Spinal cord (tissue), 10 donors: Measurements from ENCODE around the gene MLLT1. TPM values are rescaled to one million over a fixed set of nuclear protein-coding genes. Genes with fewer than 3 reads are reported as not detected.
A peak's percentile ranks its signal among the peaks of the same experiment; 100 is the strongest.

Experiments used
- DNase-seq, 6 donors: peaks; one replicate each; pipeline versions ENCODE4 v3.0.0 to v3.0.0-alpha.2; 2013 to 2015; ENCODE audit warnings: low spot score in 6 of 6, low read depth in 4 of 6
- H3K27ac ChIP-seq: one replicate; pipeline ENCODE4 v1.5.1; 2013; ENCODE audit warnings: low read depth, low read length, control low read depth
- H3K27me3 ChIP-seq: one replicate; pipeline ENCODE4 v1.6.1; 2013; ENCODE audit warnings: low read length; ENCODE audit not compliant: control insufficient read depth, insufficient read depth
- H3K36me3 ChIP-seq: one replicate; pipeline ENCODE4 v1.6.1; 2013; ENCODE audit warnings: low read length; ENCODE audit not compliant: control insufficient read depth, insufficient read depth
- H3K4me1 ChIP-seq: one replicate; pipeline ENCODE4 v1.6.1; 2013; ENCODE audit warnings: low read length; ENCODE audit not compliant: control insufficient read depth, insufficient read depth
- H3K4me3 ChIP-seq: one replicate; pipeline ENCODE4 v1.5.1; 2013; ENCODE audit warnings: low read depth, low read length, control low read depth
- H3K9me3 ChIP-seq: one replicate; pipeline ENCODE4 v1.6.1; 2013; ENCODE audit warnings: low read length; ENCODE audit not compliant: control insufficient read depth, insufficient read depth
- WGBS: methylation state at CpG from one replicate; pipeline ENCODE4 v1.1.5; 2013; ENCODE audit warnings: missing lambda C conversion rate; ENCODE audit not compliant: insufficient coverage; 5-methylcytosine and 5-hydroxymethylcytosine counted together
- polyA plus RNA-seq, 2 donors: library from polyadenylated mRNA; unstranded; fragments of 120-200 nt; gene quantifications; one replicate each; pipeline ENCODE4 v1.2.1, GENCODE V29; 2013; ENCODE audit not compliant: insufficient read length in 2 of 2
- total RNA-seq, 2 donors: library from RNA; depleted of rRNA in 1 of 2; stranded (reverse); fragments of 120-200 nt in 1 of 2; fragments of >200 nt in 1 of 2; gene quantifications; one replicate each; pipeline versions ENCODE4 v1.2.3 to v1.2.4, GENCODE V29; 2013 to 2014
- donor health status: healthy.

Gene MLLT1
- total and polyA plus RNA-seq, 4 donors: 11.5 to 132 (median 80.5) TPM

DNA sequence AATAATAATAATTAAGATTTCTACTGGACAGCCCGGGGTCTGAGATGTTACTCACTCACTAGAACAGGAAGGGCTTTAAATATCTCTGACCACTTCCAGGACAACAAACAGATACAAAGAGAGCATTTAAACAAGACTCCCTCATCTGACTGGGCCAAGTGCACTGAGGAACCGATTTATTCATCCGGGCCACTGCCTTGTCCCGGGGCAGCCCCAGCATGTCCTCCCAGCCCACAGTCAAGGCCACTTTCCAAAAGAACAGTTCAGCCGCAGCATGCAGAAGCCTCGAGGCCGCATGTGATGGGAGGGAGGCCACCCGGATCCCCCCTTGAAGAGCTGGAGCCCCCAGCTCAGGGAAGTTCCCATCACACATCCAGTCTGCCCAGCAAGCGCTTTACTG is 30.5 kb downstream of the MLLT1 start:
- Histone ChIP-seq H3K36me3 (peaks cover 7% of the 10 kb centered on the region), H3K27me3 (no peaks in the 10 kb centered on the region), H3K27ac (peak overlapping the region; percentile 92), H3K4me3 (no peak overlapping the region), H3K9me3 (no peaks in the 10 kb centered on the region), H3K4me1 (peaks cover 15% of the 10 kb centered on the region)
- DNase-seq: peak in 2 of 6 donors; percentile 37 to 54
- WGBS: 46% methylated on average over 7 of the region's 9 CpGs

DNA sequence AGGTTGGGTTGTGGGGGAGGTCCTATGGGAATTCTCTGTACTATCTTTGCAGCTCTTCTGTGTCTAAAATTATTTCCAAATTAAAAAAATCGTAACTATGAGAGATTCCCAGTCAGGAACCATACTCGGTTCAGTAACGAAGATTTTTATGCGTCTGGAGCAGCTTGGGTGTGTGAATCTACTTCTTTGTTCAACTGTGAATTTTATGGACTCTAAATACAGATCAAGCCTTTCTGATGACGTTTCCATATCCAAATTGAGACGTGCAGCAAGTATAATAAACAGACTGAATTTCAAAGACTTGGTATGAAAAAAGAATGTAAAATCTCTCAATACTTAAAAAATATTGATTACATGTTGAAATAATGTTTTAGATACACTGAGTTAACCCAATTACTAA is 30.9 kb downstream of the MLLT1 start:
- no peak overlapping the region for H3K4me3 ChIP-seq
- no peaks in the 10 kb centered on the region for H3K9me3 ChIP-seq
- H3K27me3 ChIP-seq: no peaks in the 10 kb centered on the region
- peak overlapping the region; percentile 92 for H3K27ac ChIP-seq
- H3K4me1 ChIP-seq: peaks cover 13% of the 10 kb centered on the region
- H3K36me3 ChIP-seq: peaks cover 7% of the 10 kb centered on the region
- DNase-seq: no peak
- no CpG with 5 or more reads among the region's 6 CpGs for WGBS

DNA sequence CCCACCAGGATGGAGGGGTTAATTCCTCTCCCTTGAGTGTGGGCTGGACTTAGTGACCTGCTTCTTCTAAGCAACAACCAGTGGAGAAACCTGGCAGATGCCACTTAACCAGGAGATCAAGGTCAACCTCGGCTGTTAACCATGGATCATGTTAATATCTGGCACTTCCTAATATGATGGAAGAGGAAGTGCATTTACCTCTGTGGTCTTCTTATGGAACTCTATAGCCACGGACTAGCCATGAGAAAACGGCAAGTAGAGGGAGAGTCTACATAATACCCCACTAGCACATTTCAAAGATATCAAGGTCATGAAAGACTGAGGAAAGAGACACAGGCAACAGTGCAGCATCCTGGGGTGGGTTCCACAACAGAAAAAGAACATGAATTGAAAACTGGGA is 31.4 kb downstream of the MLLT1 start:
- no peak overlapping the region for H3K4me3 ChIP-seq
- no peak for DNase-seq
- peak overlapping the region; percentile 92 for H3K27ac ChIP-seq
- WGBS: 86% methylated on average over 1 of the region's 3 CpGs
- H3K36me3 ChIP-seq: peaks cover 7% of the 10 kb centered on the region
- H3K27me3 ChIP-seq: no peaks in the 10 kb centered on the region
- H3K9me3 ChIP-seq: no peaks in the 10 kb centered on the region
- peaks cover 17% of the 10 kb centered on the region for H3K4me1 ChIP-seq

DNA sequence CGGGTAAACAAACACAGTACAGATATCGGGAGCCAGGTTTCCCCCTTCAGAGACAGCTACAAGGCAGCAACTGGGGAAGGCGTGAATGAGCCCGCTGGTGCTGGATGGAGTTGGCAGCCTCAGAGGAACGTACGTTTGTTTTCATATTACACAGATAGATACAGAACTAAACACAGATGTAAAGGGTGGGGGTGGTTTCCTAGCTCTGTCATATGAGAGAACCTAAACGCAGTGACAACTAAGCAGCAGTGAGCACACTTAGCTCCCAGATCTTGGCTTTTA is 32.8 kb downstream of the MLLT1 start:
- H3K36me3 ChIP-seq: peaks cover 7% of the 10 kb centered on the region
- H3K27me3 ChIP-seq: no peaks in the 10 kb centered on the region
- no peak overlapping the region for H3K27ac ChIP-seq
- whole genome bisulfite sequencing: 100% methylated on average over 2 of the region's 7 CpGs
- no peaks in the 10 kb centered on the region for H3K9me3 ChIP-seq
- DNase-seq: no peak
- H3K4me3 ChIP-seq: no peak overlapping the region
- peaks cover 31% of the 10 kb centered on the region for H3K4me1 ChIP-seq

DNA sequence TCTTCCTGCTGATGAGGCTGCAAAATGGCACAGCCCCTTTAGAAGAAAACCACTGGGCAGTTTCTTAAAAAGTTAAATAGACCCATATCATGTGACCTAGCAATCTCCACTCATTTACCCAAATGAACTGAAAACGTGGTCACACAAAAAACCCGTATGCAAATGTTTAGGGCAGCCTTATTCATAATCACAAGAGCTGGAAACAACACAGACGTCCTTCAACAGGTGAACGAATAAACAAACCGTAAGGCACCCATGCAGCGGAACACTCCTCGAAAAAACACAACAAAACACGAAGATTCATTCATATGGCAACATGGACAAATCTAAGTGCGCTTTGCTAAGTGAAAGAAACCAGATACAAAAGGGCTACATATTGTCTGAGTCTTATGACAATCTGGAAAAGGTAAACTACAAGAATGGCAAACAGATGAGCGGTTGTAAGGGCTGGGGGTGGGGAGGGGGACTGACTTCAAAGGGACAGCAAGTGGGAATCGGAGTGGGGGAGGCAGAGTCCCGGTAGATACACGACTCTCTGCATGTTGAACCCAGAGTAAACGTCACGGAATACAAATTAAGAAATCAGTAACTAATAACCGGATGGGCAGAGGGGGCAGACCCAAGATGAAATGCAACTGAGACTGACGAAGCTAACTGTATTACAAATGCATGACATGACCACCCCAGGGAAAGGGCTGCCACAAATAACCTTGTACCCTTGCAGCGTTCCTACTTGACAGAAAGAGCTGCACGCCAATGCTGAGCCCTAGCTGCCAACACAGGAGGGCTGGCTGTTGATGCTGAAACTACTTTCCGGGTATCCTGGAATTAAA is 33.4 kb downstream of the MLLT1 start:
- peaks cover 8% of the 10 kb centered on the region for H3K36me3 ChIP-seq
- no peak for DNase-seq
- 96% methylated on average over 15 of the region's 20 CpGs for WGBS
- no peak overlapping the region for H3K27ac ChIP-seq
- peaks cover 36% of the 10 kb centered on the region for H3K4me1 ChIP-seq
- no peaks in the 10 kb centered on the region for H3K9me3 ChIP-seq
- no peak overlapping the region for H3K4me3 ChIP-seq
- no peaks in the 10 kb centered on the region for H3K27me3 ChIP-seq

DNA sequence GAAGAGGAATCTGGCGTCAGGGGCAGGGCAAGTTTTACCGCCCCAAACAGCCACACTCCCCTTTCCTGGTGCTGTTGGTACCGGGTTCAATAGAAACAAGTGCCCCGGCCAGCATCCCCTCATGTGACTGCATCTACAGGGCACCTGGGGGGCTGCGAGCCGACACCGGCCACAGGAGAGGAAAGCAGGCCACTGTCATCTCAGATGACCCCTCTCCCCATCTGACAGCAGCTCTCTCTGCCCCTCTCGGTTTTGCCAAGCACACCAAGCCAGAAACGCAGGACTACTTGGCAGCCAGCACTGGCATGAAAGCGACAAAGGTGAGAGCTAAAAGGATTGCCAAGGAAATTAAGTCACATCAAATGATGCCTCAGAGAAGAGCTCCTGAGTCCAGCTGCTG is 37.1 kb downstream of the MLLT1 start:
- H3K27ac ChIP-seq: peak overlapping the region; percentile 93
- H3K36me3 ChIP-seq: peaks cover 24% of the 10 kb centered on the region
- H3K27me3 ChIP-seq: no peaks in the 10 kb centered on the region
- 35% methylated on average over 10 of the region's 10 CpGs for WGBS
- no peaks in the 10 kb centered on the region for H3K9me3 ChIP-seq
- DNase-seq: peak in 1 of 6 donors; percentile 41
- peaks cover 64% of the 10 kb centered on the region for H3K4me1 ChIP-seq
- H3K4me3 ChIP-seq: no peak overlapping the region

DNA sequence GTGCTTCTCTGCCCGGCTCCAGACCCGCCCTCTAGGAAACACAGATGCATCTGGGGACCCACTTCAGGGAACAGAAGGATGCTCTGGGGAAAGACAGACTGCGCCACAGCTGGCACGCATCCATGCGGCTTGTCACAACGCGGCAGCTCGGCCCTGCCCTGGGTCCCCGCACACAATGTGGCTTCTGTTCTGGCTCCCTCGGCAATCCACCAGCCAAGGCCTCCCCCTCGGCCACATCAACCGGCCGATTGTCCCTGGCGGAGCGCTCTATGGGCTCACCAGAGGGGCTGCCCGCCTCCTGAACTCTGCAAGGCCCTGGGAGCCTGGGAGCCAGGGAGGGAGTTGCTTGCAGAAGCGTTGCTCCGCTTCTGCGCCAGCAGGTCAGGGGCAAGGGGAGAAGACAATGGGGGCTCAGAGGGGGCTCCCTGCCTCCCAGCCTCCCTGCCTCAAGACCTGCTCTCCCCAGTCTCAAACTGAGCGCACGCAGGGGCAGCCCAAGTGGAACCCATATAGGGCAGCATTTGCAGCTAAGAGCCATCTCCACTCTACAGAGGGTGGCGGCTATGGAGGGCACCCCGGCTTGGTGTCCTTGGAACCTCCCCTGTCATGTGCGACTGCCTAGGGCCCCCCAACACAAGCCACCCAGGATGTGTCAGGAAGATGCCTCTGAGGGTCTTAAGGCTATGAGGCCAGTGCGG is 37.9 kb downstream of the MLLT1 start:
- Histone ChIP-seq H3K27me3 (no peaks in the 10 kb centered on the region), H3K27ac (peak overlapping the region; percentile 93), H3K36me3 (peaks cover 28% of the 10 kb centered on the region), H3K4me3 (peak overlapping the region; percentile 7), H3K9me3 (no peaks in the 10 kb centered on the region), H3K4me1 (peaks cover 71% of the 10 kb centered on the region)
- peak in 5 of 6 donors; percentile 74 to 95 (median 83) for DNase-seq
- WGBS: 13% methylated on average over 19 of the region's 25 CpGs

DNA sequence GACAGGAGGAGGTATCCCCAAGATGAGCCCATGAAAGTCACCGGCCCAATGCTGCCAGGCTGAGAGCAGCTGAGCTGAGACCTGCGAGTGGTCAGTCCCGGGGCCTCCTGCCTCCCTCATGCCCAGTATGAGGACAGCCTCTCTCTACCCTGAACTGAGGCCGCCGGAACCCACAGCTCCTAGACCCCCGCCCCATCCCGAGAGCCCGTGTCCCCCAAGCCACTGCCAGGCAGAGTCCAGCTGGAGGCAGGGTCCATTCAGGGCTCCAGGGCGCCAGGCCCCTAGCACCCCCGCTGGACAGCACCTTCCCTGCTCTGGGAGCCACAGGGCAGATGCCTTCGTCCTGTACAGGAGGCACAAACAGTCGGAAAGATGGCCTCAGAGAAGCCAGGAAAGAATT is 38.7 kb downstream of the MLLT1 start:
- DNase-seq: no peak
- Histone ChIP-seq H3K27ac (peak overlapping the region; percentile 93), H3K36me3 (peaks cover 35% of the 10 kb centered on the region), H3K9me3 (no peaks in the 10 kb centered on the region), H3K4me1 (peaks cover 78% of the 10 kb centered on the region), H3K27me3 (no peaks in the 10 kb centered on the region), H3K4me3 (no peak overlapping the region)
- 47% methylated on average over 8 of the region's 12 CpGs for WGBS

DNA sequence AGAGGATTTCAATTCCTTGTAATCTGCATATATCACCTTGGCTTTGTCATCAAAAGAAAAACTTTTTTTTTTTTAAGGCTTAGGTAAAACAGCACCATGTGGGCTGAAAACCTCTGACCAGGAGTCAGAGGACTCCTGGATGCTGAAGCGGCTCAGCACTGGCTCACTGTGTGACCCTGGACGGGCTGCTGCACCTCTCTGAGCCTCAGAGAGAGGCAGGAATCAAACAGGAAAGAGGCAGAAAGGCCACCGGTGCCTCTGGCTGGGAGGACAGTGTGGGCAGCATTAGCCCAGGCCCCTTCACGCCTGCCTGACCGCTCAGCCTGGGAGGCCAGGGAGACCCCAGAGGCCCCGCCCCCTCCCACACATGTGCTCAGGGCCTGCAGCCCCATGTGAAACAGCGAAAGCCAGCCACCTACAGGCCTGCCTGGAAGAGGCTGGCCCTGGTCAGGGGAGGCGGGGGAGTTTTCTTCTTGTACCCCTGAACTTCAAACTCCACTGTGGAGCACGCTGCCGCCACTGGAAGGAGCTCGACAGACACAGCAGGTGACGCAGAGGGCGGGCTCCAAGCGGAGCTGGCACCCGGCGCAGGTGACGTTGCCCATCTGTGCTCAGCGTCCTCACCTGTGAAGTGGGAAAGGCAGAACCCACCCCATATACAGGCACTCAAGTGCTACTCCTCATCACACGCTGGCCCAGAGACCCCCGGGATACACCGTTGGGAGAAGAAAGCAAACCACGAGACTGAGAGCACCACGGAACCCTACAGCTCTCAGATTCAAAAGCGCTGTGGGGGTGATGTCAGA is 39.7 kb downstream of the MLLT1 start:
- DNase-seq: no peak
- WGBS: 76% methylated on average over 18 of the region's 24 CpGs
- H3K9me3 ChIP-seq: no peaks in the 10 kb centered on the region
- H3K27ac ChIP-seq: peak overlapping the region; percentile 93
- H3K36me3 ChIP-seq: peaks cover 35% of the 10 kb centered on the region
- no peaks in the 10 kb centered on the region for H3K27me3 ChIP-seq
- H3K4me1 ChIP-seq: peaks cover 88% of the 10 kb centered on the region
- H3K4me3 ChIP-seq: no peak overlapping the region
